HepG2 (cell line): ENCODE measurements around the gene FAM187B. TPM values are rescaled to one million over a fixed set of nuclear protein-coding genes. Genes with fewer than 3 reads are reported as not detected.

ENCODE experiments used
- FOXA3 ChIP-seq: IDR thresholded peaks from 2 replicates; pipeline ENCODE4 v1.6.1; 2016; ENCODE audit warnings: missing genetic modification reagents, missing compliant biosample characterization
- HNF4A ChIP-seq: sonication (generic); formaldehyde crosslinking; IDR thresholded peaks from 2 replicates; pipeline ENCODE4 v1.4.0; 2020; ENCODE audit warnings: missing genetic modification reagents
- MNT ChIP-seq: fragments of 450-650 bp; IDR thresholded peaks from 2 replicates; pipeline ENCODE4 v1.6.1; 2016
- MXI1 ChIP-seq: IDR thresholded peaks from 3 replicates; pipeline ENCODE4 v1.6.1; 2012; ENCODE audit warnings: low read depth, low read length, inconsistent platforms, borderline replicate concordance
- PHF5A ChIP-seq: IDR thresholded peaks from one replicate; pipeline ENCODE4 v1.6.1; 2018; ENCODE audit warnings: low read depth, missing genetic modification reagents; ENCODE audit not compliant: unreplicated experiment
- PRDM10 ChIP-seq: sonication (generic); formaldehyde crosslinking; IDR thresholded peaks from 2 replicates; pipeline ENCODE4 v1.4.0; 2020; ENCODE audit warnings: low read depth, missing genetic modification reagents
- PTBP1 ChIP-seq: fragments of 200-400 bp; formaldehyde crosslinking; IDR thresholded peaks from 2 replicates; pipeline ENCODE4 v1.6.1; 2018; ENCODE audit warnings: low read length, low read depth; ENCODE audit not compliant: poor library complexity, severe bottlenecking
- SALL1 ChIP-seq: sonication (generic); formaldehyde crosslinking; IDR thresholded peaks from 2 replicates; pipeline ENCODE4 v1.8.0; 2022; ENCODE audit warnings: mild to moderate bottlenecking, missing genetic modification reagents
- SOX6 ChIP-seq, 2 experiments: fragments of 450-650 bp in 1 of 2; sonication (generic) in 1 of 2; formaldehyde crosslinking in 1 of 2; IDR thresholded peaks; 2 replicates each; pipeline versions ENCODE4 v1.4.0 to v1.6.1; 2017 to 2020; ENCODE audit warnings: antibody characterized with exemption in 1 of 2, mild to moderate bottlenecking in 1 of 2, missing genetic modification reagents in 1 of 2
- TEAD3 ChIP-seq: optimal IDR thresholded peaks from 2 replicates; pipeline ENCODE3; 2016; ENCODE audit warnings: borderline replicate concordance
- TFDP1 ChIP-seq: IDR thresholded peaks from 2 replicates; pipeline ENCODE4 v1.6.1; 2016; ENCODE audit warnings: missing compliant biosample characterization, missing genetic modification reagents, borderline replicate concordance
- ZBTB38 ChIP-seq: sonication (generic); formaldehyde crosslinking; IDR thresholded peaks from 2 replicates; pipeline ENCODE4 v1.5.1; 2020; ENCODE audit warnings: mild to moderate bottlenecking, missing genetic modification reagents
- ZNF562 ChIP-seq: sonication (generic); formaldehyde crosslinking; IDR thresholded peaks from 2 replicates; pipeline ENCODE4 v1.8.0; 2022; ENCODE audit warnings: missing genetic modification reagents, borderline replicate concordance
- ZNF772 ChIP-seq: sonication (generic); formaldehyde crosslinking; IDR thresholded peaks from 2 replicates; pipeline ENCODE4 v1.5.0; 2020; ENCODE audit warnings: mild to moderate bottlenecking, missing genetic modification reagents
- polyA plus RNA-seq, 8 experiments: library from polyadenylated mRNA; depleted of rRNA in 3 of 8; stranded (reverse) in 7 of 8; unstranded in 1 of 8; fragments of >200 nt; fragmentation: Illumina TruSeq in 4 of 8; extraction: Trizol in 4 of 8; gene quantifications; 2 replicates each; pipeline versions ENCODE4 v1.2.1 to v1.2.3, GENCODE V29; 2011 to 2016; ENCODE audit warnings: low read depth in 4 of 8, missing spikeins in 1 of 8, mixed read lengths in 1 of 8; ENCODE audit not compliant: insufficient read depth in 1 of 8
- total RNA-seq, 5 experiments: library from RNA; depleted of rRNA; stranded (reverse); fragments of >200 nt; fragmentation: Illumina TruSeq; extraction: Trizol; gene quantifications; 2 replicates each; pipeline ENCODE4 v1.2.3, GENCODE V29; 2016; ENCODE audit warnings: low read depth in 1 of 5
- TF ChIP-seq, protein P1 (sequence below): sonication (generic); formaldehyde crosslinking; IDR thresholded peaks from 2 replicates; pipeline ENCODE4 v1.5.0; 2020; ENCODE audit warnings: missing genetic modification reagents
- TF ChIP-seq, protein P2 (sequence below): sonication (generic); formaldehyde crosslinking; conservative IDR thresholded peaks from 2 replicates; pipeline ENCODE4 v1.8.0; 2022; ENCODE audit warnings: missing genetic modification reagents
- TF ChIP-seq, protein P3 (sequence below): sonication (generic); formaldehyde crosslinking; IDR thresholded peaks from 2 replicates; pipeline ENCODE4 v1.5.0; 2020; ENCODE audit warnings: missing genetic modification reagents

The FAM187B gene
- total and polyA plus RNA-seq, 2 of the 13 experiments (the other 11 are each of a cell fraction or from before 2014, with no cell fraction given), result not detected

DNA sequence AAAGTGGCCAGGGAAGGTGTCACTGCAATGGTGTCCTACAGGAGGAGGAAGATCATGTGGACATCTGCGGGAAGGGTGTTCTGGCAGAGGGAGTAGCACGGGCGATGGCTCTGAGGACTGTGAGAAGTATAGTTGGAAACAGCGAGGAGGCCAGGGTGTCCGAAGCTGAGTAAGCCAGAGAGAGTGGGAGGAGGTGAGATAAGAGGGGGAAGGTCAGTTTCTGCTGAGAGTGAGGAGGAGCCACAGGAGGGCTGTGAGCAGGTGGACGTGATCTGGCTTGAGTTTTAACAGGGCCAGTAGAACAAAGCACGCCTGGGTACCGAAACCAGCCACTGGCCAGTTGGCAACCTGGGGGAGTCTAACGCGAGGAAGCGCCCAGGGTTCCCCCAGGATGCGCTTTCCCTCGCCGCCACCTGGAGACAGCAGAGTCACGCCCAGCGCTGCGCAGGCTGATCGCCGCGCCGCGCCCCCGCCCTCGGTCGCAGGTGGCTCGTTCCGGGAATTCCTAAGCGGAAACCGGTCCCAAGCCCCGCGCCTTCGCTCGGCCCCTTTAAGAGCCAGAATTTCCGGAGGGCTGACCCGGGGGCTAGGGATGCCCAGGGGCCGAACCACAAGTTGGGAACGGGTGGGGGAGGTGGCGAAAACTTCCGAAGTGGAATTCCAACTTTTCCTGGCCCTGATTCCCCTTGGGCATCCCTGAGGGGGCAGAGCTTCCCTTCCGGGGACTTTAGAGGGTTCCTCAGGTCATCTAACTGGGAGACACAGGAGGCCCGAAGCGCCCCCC lies 19.2 kb upstream of the FAM187B start (continued):
- TF ChIP-seq SOX6 (IDR thresholded peaks at IDR 0.05) (no peak), SOX6 (CRISPR knock-in tag; IDR thresholded peaks at IDR 0.05) (peak; percentile 11; the same call in 1 of the 2 replicates), ZNF772 (CRISPR knock-in tag) (0 out of 2 replicates have a peak, but pooled peaks have one; percentile 45), MNT (no peak), MXI1 (peak; percentile 75; the same call in 2 of the 3 replicates), PRDM10 (CRISPR knock-in tag) (peak; percentile 90), PTBP1 (peak; percentile 35), HNF4A (CRISPR knock-in tag) (peak; percentile 25; the same call in 1 of the 2 replicates), TFDP1 (CRISPR knock-in tag) (peak; percentile 72; the same call in 1 of the 2 replicates), FOXA3 (0 out of 2 replicates have a peak, but pooled peaks have one; percentile 31), PHF5A (peak; percentile 20), ZBTB38 (CRISPR knock-in tag) (no peak), TEAD3 (peak; percentile 84), ZNF562 (CRISPR knock-in tag) (no peak), SALL1 (CRISPR knock-in tag) (peak; percentile 37; the same call in 1 of the 2 replicates)
- TF ChIP-seq, protein P1, sequence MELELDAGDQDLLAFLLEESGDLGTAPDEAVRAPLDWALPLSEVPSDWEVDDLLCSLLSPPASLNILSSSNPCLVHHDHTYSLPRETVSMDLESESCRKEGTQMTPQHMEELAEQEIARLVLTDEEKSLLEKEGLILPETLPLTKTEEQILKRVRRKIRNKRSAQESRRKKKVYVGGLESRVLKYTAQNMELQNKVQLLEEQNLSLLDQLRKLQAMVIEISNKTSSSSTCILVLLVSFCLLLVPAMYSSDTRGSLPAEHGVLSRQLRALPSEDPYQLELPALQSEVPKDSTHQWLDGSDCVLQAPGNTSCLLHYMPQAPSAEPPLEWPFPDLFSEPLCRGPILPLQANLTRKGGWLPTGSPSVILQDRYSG (CRISPR knock-in tag), result peak; percentile 41; the same call in 1 of the 2 replicates
- TF ChIP-seq, protein P2, sequence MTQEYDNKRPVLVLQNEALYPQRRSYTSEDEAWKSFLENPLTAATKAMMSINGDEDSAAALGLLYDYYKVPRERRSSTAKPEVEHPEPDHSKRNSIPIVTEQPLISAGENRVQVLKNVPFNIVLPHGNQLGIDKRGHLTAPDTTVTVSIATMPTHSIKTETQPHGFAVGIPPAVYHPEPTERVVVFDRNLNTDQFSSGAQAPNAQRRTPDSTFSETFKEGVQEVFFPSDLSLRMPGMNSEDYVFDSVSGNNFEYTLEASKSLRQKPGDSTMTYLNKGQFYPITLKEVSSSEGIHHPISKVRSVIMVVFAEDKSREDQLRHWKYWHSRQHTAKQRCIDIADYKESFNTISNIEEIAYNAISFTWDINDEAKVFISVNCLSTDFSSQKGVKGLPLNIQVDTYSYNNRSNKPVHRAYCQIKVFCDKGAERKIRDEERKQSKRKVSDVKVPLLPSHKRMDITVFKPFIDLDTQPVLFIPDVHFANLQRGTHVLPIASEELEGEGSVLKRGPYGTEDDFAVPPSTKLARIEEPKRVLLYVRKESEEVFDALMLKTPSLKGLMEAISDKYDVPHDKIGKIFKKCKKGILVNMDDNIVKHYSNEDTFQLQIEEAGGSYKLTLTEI, result no peak
- TF ChIP-seq, protein P3, sequence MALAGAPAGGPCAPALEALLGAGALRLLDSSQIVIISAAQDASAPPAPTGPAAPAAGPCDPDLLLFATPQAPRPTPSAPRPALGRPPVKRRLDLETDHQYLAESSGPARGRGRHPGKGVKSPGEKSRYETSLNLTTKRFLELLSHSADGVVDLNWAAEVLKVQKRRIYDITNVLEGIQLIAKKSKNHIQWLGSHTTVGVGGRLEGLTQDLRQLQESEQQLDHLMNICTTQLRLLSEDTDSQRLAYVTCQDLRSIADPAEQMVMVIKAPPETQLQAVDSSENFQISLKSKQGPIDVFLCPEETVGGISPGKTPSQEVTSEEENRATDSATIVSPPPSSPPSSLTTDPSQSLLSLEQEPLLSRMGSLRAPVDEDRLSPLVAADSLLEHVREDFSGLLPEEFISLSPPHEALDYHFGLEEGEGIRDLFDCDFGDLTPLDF, result peak; percentile 59; the same call in 1 of the 2 replicates
